HepG2 (cell line): Measurements from ENCODE around the gene MYO19. TPM values are rescaled to one million over a fixed set of nuclear protein-coding genes. Genes with fewer than 3 reads are reported as not detected.
A peak's percentile ranks its signal among the peaks of the same experiment; 100 is the strongest.

ENCODE experiments used
- AHR ChIP-seq: IDR thresholded peaks from 2 replicates; pipeline ENCODE4 v1.6.1; 2018; ENCODE audit warnings: missing genetic modification reagents, missing compliant biosample characterization
- BRF2 ChIP-seq: sonication (generic); formaldehyde crosslinking; IDR thresholded peaks from 2 replicates; pipeline ENCODE4 v1.8.1; 2022; ENCODE audit warnings: mild to moderate bottlenecking, missing genetic modification reagents
- CREM ChIP-seq, 2 experiments: sonication (generic) in 1 of 2; formaldehyde crosslinking in 1 of 2; IDR thresholded peaks; 2 replicates each; pipeline versions ENCODE4 v1.4.0 to v1.6.1; 2016 to 2020; ENCODE audit warnings: antibody characterized with exemption in 1 of 2, mild to moderate bottlenecking in 1 of 2, missing genetic modification reagents in 1 of 2
- ELF1 ChIP-seq: sonication (generic); formaldehyde crosslinking; IDR thresholded peaks from 2 replicates; pipeline ENCODE4 v1.4.0; 2020; ENCODE audit warnings: missing genetic modification reagents
- HIC2 ChIP-seq: sonication (generic); formaldehyde crosslinking; IDR thresholded peaks from 2 replicates; pipeline ENCODE4 v1.9.0; 2022; ENCODE audit warnings: low read depth, missing genetic modification reagents
- IKZF5 ChIP-seq: IDR thresholded peaks from 2 replicates; pipeline ENCODE4 v1.6.1; 2018; ENCODE audit warnings: missing genetic modification reagents, mild to moderate bottlenecking, missing compliant biosample characterization
- PHF5A ChIP-seq: IDR thresholded peaks from one replicate; pipeline ENCODE4 v1.6.1; 2018; ENCODE audit warnings: low read depth, missing genetic modification reagents; ENCODE audit not compliant: unreplicated experiment
- RCOR2 ChIP-seq: IDR thresholded peaks from 2 replicates; pipeline ENCODE4 v1.6.1; 2016; ENCODE audit warnings: missing biosample characterization, missing genetic modification reagents
- REPIN1 ChIP-seq: sonication (generic); formaldehyde crosslinking; IDR thresholded peaks from 2 replicates; pipeline ENCODE4 v1.8.0; 2022; ENCODE audit warnings: missing genetic modification reagents, low read depth, mild to moderate bottlenecking, borderline replicate concordance
- RXRB ChIP-seq: IDR thresholded peaks from 2 replicates; pipeline ENCODE4 v1.6.1; 2016; ENCODE audit warnings: borderline replicate concordance, missing genetic modification reagents, missing compliant biosample characterization
- SSRP1 ChIP-seq: IDR thresholded peaks from 2 replicates; pipeline ENCODE4 v1.6.1; 2016; ENCODE audit warnings: control low read depth
- WIZ ChIP-seq: sonication (generic); formaldehyde crosslinking; IDR thresholded peaks from 2 replicates; pipeline ENCODE4 v1.5.1; 2020; ENCODE audit warnings: mild to moderate bottlenecking, missing genetic modification reagents
- ZMYM3 ChIP-seq: sonication (generic); formaldehyde crosslinking; IDR thresholded peaks from 2 replicates; pipeline ENCODE4 v1.5.1; 2020; ENCODE audit warnings: mild to moderate bottlenecking, missing genetic modification reagents
- ZNF143 ChIP-seq: sonication (generic); formaldehyde crosslinking; IDR thresholded peaks from 2 replicates; pipeline ENCODE4 v1.4.0; 2020; ENCODE audit warnings: missing genetic modification reagents
- ZNF335 ChIP-seq: sonication (generic); formaldehyde crosslinking; IDR thresholded peaks from 2 replicates; pipeline ENCODE4 v1.4.0; 2020; ENCODE audit warnings: missing genetic modification reagents
- ZNF451 ChIP-seq: sonication (generic); formaldehyde crosslinking; IDR thresholded peaks from 2 replicates; pipeline ENCODE4 v1.5.0; 2020; ENCODE audit warnings: mild to moderate bottlenecking, missing genetic modification reagents
- ZNF550 ChIP-seq: sonication (generic); formaldehyde crosslinking; IDR thresholded peaks from 2 replicates; pipeline ENCODE4 v1.4.0; 2020; ENCODE audit warnings: mild to moderate bottlenecking, missing genetic modification reagents, borderline replicate concordance
- ZNF580 ChIP-seq: IDR thresholded peaks from 2 replicates; pipeline ENCODE4 v1.6.1; 2016; ENCODE audit warnings: low read depth, borderline replicate concordance
- ZNF687 ChIP-seq: sonication (generic); formaldehyde crosslinking; IDR thresholded peaks from 2 replicates; pipeline ENCODE4 v1.5.1; 2020; ENCODE audit warnings: mild to moderate bottlenecking, missing genetic modification reagents, moderate library complexity
- ZNF740 ChIP-seq: sonication (generic); formaldehyde crosslinking; IDR thresholded peaks from 2 replicates; pipeline ENCODE4 v1.4.0; 2020; ENCODE audit warnings: missing genetic modification reagents
- polyA plus RNA-seq, 8 experiments: library from polyadenylated mRNA; depleted of rRNA in 3 of 8; stranded (reverse) in 7 of 8; unstranded in 1 of 8; fragments of >200 nt; fragmentation: Illumina TruSeq in 4 of 8; extraction: Trizol in 4 of 8; gene quantifications; 2 replicates each; pipeline versions ENCODE4 v1.2.1 to v1.2.3, GENCODE V29; 2011 to 2016; ENCODE audit warnings: low read depth in 4 of 8, missing spikeins in 1 of 8, mixed read lengths in 1 of 8; ENCODE audit not compliant: insufficient read depth in 1 of 8
- total RNA-seq, 5 experiments: library from RNA; depleted of rRNA; stranded (reverse); fragments of >200 nt; fragmentation: Illumina TruSeq; extraction: Trizol; gene quantifications; 2 replicates each; pipeline ENCODE4 v1.2.3, GENCODE V29; 2016; ENCODE audit warnings: low read depth in 1 of 5

The MYO19 gene
- total and polyA plus RNA-seq, 2 of the 13 experiments (the other 11 are each of a cell fraction or from before 2014, with no cell fraction given) = 75.7 to 82.3 TPM

- peak; percentile 93 for TF ChIP-seq ZNF687 (CRISPR knock-in tag)
- TF ChIP-seq AHR (CRISPR knock-in tag) = no peak
- 0 out of 2 replicates have a peak, but pooled peaks have one; percentile 10 for TF ChIP-seq HIC2 (CRISPR knock-in tag)
- TF ChIP-seq ZNF451 (CRISPR knock-in tag) = peak; percentile 70; the same call in 1 of the 2 replicates
- TF ChIP-seq ZNF550 (CRISPR knock-in tag) = no peak
- TF ChIP-seq IKZF5 = peak; percentile 36; the same call in 1 of the 2 replicates
- TF ChIP-seq REPIN1 (CRISPR knock-in tag) = peak; percentile 60; the same call in 1 of the 2 replicates
- peak; percentile 97 for TF ChIP-seq ELF1 (CRISPR knock-in tag)
- peak; percentile 71; the same call in 1 of the 2 replicates for TF ChIP-seq BRF2
- no peak for TF ChIP-seq ZNF580 (CRISPR knock-in tag)
- TF ChIP-seq RXRB (CRISPR knock-in tag) = no peak
- TF ChIP-seq ZNF335 (CRISPR knock-in tag) = 0 out of 2 replicates have a peak, but pooled peaks have one; percentile 7
- no peak for TF ChIP-seq PHF5A (CRISPR knock-in tag)
- TF ChIP-seq SSRP1 (CRISPR knock-in tag) = no peak
- TF ChIP-seq ZNF740 (CRISPR knock-in tag) = no peak
- TF ChIP-seq WIZ (CRISPR knock-in tag) = 0 out of 2 replicates have a peak, but pooled peaks have one; percentile 23
- TF ChIP-seq CREM (IDR thresholded peaks at IDR 0.05) = peak; percentile 39; the same call in 1 of the 2 replicates
- no peak for TF ChIP-seq CREM (CRISPR knock-in tag; IDR thresholded peaks at IDR 0.05)
- TF ChIP-seq ZNF143 (CRISPR knock-in tag) = 0 out of 2 replicates have a peak, but pooled peaks have one; percentile 22
- no peak for TF ChIP-seq ZMYM3 (CRISPR knock-in tag)
- no peak for TF ChIP-seq RCOR2 (CRISPR knock-in tag)
These were observed at the start of gene MYO19, which contains the start of gene PIGW (continued) for GRCh38 chr17:36534840-36535668.
